GM23338 (cell line): ENCODE data around the gene WDR44. TPM values are rescaled to one million over a fixed set of nuclear protein-coding genes. Genes with fewer than 3 reads are reported as not detected.

Experiments
- ATAC-seq: fragments of 200-7000 bp; cut with Tn5 transposase; 3 replicates; pipeline ENCODE4 v1.9.1; 2020
- DNase-seq: peaks from one replicate; pipeline ENCODE4 v3.0.0-alpha.2; 2015; ENCODE audit warnings: low spot score
- H2AFZ ChIP-seq: fragments of 200-600 bp; sonication (generic); 2 replicates; pipeline ENCODE4 v1.8.0; 2016; ENCODE audit warnings: antibody characterized with exemption, mild to moderate bottlenecking, moderate library complexity
- H3F3A ChIP-seq: fragments of 200-600 bp; sonication (generic); replicated peaks from 2 replicates; pipeline ENCODE4 v1.8.0; 2017; ENCODE audit warnings: antibody characterized with exemption, mixed run types, low read depth
- H3K27ac ChIP-seq: fragments of 200-600 bp; sonication (generic); 2 replicates; pipeline ENCODE4 v1.6.1; 2016; ENCODE audit warnings: low read depth
- H3K27me3 ChIP-seq: fragments of 200-600 bp; sonication (generic); 2 replicates; pipeline ENCODE4 v1.8.0; 2016; ENCODE audit warnings: mild to moderate bottlenecking, mixed run types, moderate library complexity; ENCODE audit not compliant: insufficient read depth
- H3K36me3 ChIP-seq: fragments of 200-600 bp; sonication (generic); 2 replicates; pipeline ENCODE4 v1.8.0; 2016; ENCODE audit warnings: mild to moderate bottlenecking; ENCODE audit not compliant: insufficient read depth
- H3K4me1 ChIP-seq: fragments of 200-600 bp; sonication (generic); 2 replicates; pipeline ENCODE4 v1.8.0; 2016; ENCODE audit warnings: mild to moderate bottlenecking, moderate library complexity; ENCODE audit not compliant: insufficient read depth
- H3K4me2 ChIP-seq: fragments of 200-600 bp; sonication (generic); 2 replicates; pipeline ENCODE4 v1.7.1; 2017; ENCODE audit warnings: mixed run types
- H3K4me3 ChIP-seq: fragments of 200-600 bp; sonication (generic); 2 replicates; pipeline ENCODE4 v1.6.1; 2016; ENCODE audit warnings: mixed run types
- H3K79me2 ChIP-seq: fragments of 200-600 bp; sonication (generic); replicated peaks from 2 replicates; pipeline ENCODE4 v1.8.0; 2017; ENCODE audit warnings: mild to moderate bottlenecking; ENCODE audit not compliant: insufficient read depth
- H3K9me2 ChIP-seq: fragments of 200-600 bp; sonication (generic); 2 replicates; pipeline ENCODE4 v1.8.0; 2017; ENCODE audit not compliant: insufficient read depth
- H4K20me1 ChIP-seq: fragments of 200-600 bp; sonication (generic); replicated peaks from 2 replicates; pipeline ENCODE4 v1.8.0; 2017; ENCODE audit warnings: mild to moderate bottlenecking; ENCODE audit not compliant: insufficient read depth
- H3K27ac Mint-ChIP-seq: 2 replicates; pipeline ENCODE4 v1.8.0; 2020; ENCODE audit warnings: inconsistent platforms, mild to moderate bottlenecking, moderate library complexity, mixed read lengths
- H3K27me3 Mint-ChIP-seq: 3 replicates; pipeline ENCODE4 v1.8.0; 2022; ENCODE audit warnings: low read depth, mild to moderate bottlenecking, moderate library complexity, mixed read lengths, inconsistent platforms; ENCODE audit not compliant: insufficient read depth, poor library complexity
- H3K36me3 Mint-ChIP-seq: 3 replicates; pipeline ENCODE4 v1.8.0; 2021; ENCODE audit warnings: low read depth, mild to moderate bottlenecking, inconsistent platforms, moderate library complexity, mixed read lengths
- H3K4me1 Mint-ChIP-seq: 3 replicates; pipeline ENCODE4 v1.8.0; 2020; ENCODE audit warnings: mild to moderate bottlenecking, inconsistent platforms, mixed read lengths
- H3K4me3 Mint-ChIP-seq: 3 replicates; pipeline ENCODE4 v1.8.0; 2021; ENCODE audit warnings: moderate library complexity, mild to moderate bottlenecking, inconsistent platforms, mixed read lengths
- H3K9me3 Mint-ChIP-seq: 3 replicates; pipeline ENCODE4 v1.8.0; 2020; ENCODE audit warnings: moderate library complexity, mild to moderate bottlenecking, inconsistent platforms, mixed read lengths
- CREB1 ChIP-seq: fragments of 250-450 bp; sonication (Bioruptor Pico); IDR thresholded peaks from 2 replicates; pipeline ENCODE4 v1.5.0; 2020; ENCODE audit warnings: low read depth, mild to moderate bottlenecking, moderate library complexity
- CTCF ChIP-seq, 2 experiments: fragments of 200-600 bp in 1 of 2; sonication (generic) in 1 of 2; conservative IDR thresholded peaks; 2 replicates each; pipeline versions ENCODE4 v1.5.1 to v1.6.1; 2016 to 2017; ENCODE audit warnings: antibody characterized with exemption in 2 of 2, low read depth in 2 of 2, mild to moderate bottlenecking in 2 of 2, moderate library complexity in 1 of 2
- ETS1 ChIP-seq: IDR thresholded peaks from 2 replicates; pipeline ENCODE4 v1.6.1; 2016; ENCODE audit warnings: antibody characterized with exemption
- EZH2 ChIP-seq: fragments of 200-600 bp; sonication (generic); IDR thresholded peaks from one replicate; pipeline ENCODE4 v1.8.0; 2017; ENCODE audit warnings: antibody characterized with exemption, mild to moderate bottlenecking, low read depth; ENCODE audit not compliant: unreplicated experiment
- EZH2phosphoT487 ChIP-seq: fragments of 200-600 bp; sonication (generic); IDR thresholded peaks from one replicate; pipeline ENCODE4 v1.8.1; 2018; ENCODE audit warnings: antibody characterized with exemption; ENCODE audit not compliant: unreplicated experiment
- JUNB ChIP-seq: IDR thresholded peaks from one replicate; pipeline ENCODE4 v1.6.1; 2016; ENCODE audit warnings: antibody characterized with exemption; ENCODE audit not compliant: unreplicated experiment
- NANOG ChIP-seq: IDR thresholded peaks from 2 replicates; pipeline ENCODE4 v1.6.1; 2016; ENCODE audit warnings: antibody characterized with exemption, borderline replicate concordance
- POLR2AphosphoS5 ChIP-seq: IDR thresholded peaks from 2 replicates; pipeline ENCODE4 v1.6.1; 2016; ENCODE audit warnings: antibody characterized with exemption, low read depth
- REST ChIP-seq: IDR thresholded peaks from one replicate; pipeline ENCODE4 v1.6.1; 2018; ENCODE audit warnings: antibody characterized with exemption; ENCODE audit not compliant: unreplicated experiment
- STAT1 ChIP-seq: IDR thresholded peaks from one replicate; pipeline ENCODE4 v1.6.1; 2016; ENCODE audit warnings: antibody characterized with exemption; ENCODE audit not compliant: unreplicated experiment
- ZNF114 ChIP-seq: fragments of 250-450 bp; sonication (Bioruptor Pico); IDR thresholded peaks from 2 replicates; pipeline ENCODE4 v1.5.0; 2020; ENCODE audit warnings: mild to moderate bottlenecking, moderate library complexity
- ZNF331 ChIP-seq: fragments of 250-450 bp; sonication (Bioruptor Pico); IDR thresholded peaks from 2 replicates; pipeline ENCODE4 v1.5.0; 2020; ENCODE audit warnings: low read depth, mild to moderate bottlenecking, moderate library complexity
- ZNF462 ChIP-seq: fragments of 250-450 bp; sonication (Bioruptor Pico); IDR thresholded peaks from 2 replicates; pipeline ENCODE4 v1.5.0; 2020; ENCODE audit warnings: mild to moderate bottlenecking, moderate library complexity
- polyA plus RNA-seq: library from polyadenylated mRNA; unstranded; fragments of >200 nt; fragmentation: Nextera tagmentation; extraction: Ambion mirVana; gene quantifications from 2 replicates; pipeline ENCODE4 v1.2.1, GENCODE V29; 2016
- total RNA-seq: library from RNA; depleted of rRNA; stranded (reverse); fragments of >200 nt; shearing (Covaris generic); gene quantifications from 2 replicates; pipeline ENCODE4 v1.2.3, GENCODE V29; 2014

Gene WDR44
- total and polyA plus RNA-seq, 2 experiments from 2014 or later, result 17.5 to 21.0 TPM

GRCh38 chrX:118356154-118356701 is 10.3 kb downstream of the WDR44 start:
- no peak overlapping the region for H3K27ac ChIP-seq
- H3K4me1 Mint-ChIP-seq, result peaks cover 29% of the 10 kb centered on the region
- no peaks in the 10 kb centered on the region for H3F3A ChIP-seq
- no peak overlapping the region for H3K27ac Mint-ChIP-seq
- H3K36me3 Mint-ChIP-seq, result no peaks in the 10 kb centered on the region
- no peaks in the 10 kb centered on the region for H3K9me3 Mint-ChIP-seq
- no peak overlapping the region for H2AFZ ChIP-seq
- H3K27me3 Mint-ChIP-seq, result no peaks in the 10 kb centered on the region
- no peak overlapping the region for H3K4me2 ChIP-seq
- H3K36me3 ChIP-seq, result no peaks in the 10 kb centered on the region
- DNase-seq (no peak), ATAC-seq (no peak)
- H4K20me1 ChIP-seq, result no peaks in the 10 kb centered on the region
- H3K9me2 ChIP-seq, result no peaks in the 10 kb centered on the region
- peaks cover 24% of the 10 kb centered on the region for H3K4me1 ChIP-seq
- H3K27me3 ChIP-seq, result no peaks in the 10 kb centered on the region
- H3K4me3 ChIP-seq, result no peak overlapping the region
- H3K4me3 Mint-ChIP-seq, result no peak overlapping the region
- H3K79me2 ChIP-seq, result peaks cover 98% of the 10 kb centered on the region
- TF ChIP-seq ZNF114 (no peak), CREB1 (no peak), STAT1 (no peak), JUNB (no peak), POLR2AphosphoS5 (no peak), EZH2 (no peak), ETS1 (no peak), EZH2phosphoT487 (no peak), ZNF331 (CRISPR knock-in tag) (no peak), NANOG (no peak), ZNF462 (CRISPR knock-in tag) (no peak), REST (no peak), CTCF (conservative IDR thresholded peaks at IDR 0.05; ENCODE audit: low read depth in 2 of 2) (no peak)
